Stomach (tissue), 9 donors: ENCODE results near the gene CSMD2. TPM values are rescaled to one million over a fixed set of nuclear protein-coding genes. Genes with fewer than 3 reads are reported as not detected.

Source experiments
- DNase-seq, 2 donors: peaks; one replicate each; pipeline versions ENCODE4 v3.0.0 to v3.0.0-alpha.2; 2013 to 2019
- H3K27ac ChIP-seq, 5 donors: fragments of 200-600 bp in 4 of 5; sonication (generic) in 4 of 5; one replicate each; pipeline ENCODE4 v1.5.1; 2013 to 2019; ENCODE audit warnings: mild to moderate bottlenecking in 1 of 5, moderate library complexity in 1 of 5
- H3K27me3 ChIP-seq, 3 donors: fragments of 200-600 bp; sonication (generic); one replicate each; pipeline ENCODE4 v1.5.1; 2017 to 2019; ENCODE audit warnings: mixed run types in 1 of 3
- H3K36me3 ChIP-seq, 4 donors: fragments of 200-600 bp; sonication (generic); 1 replicate in 3 of 4; 2 replicates in 1 of 4; pipeline ENCODE4 v1.5.1; 2016 to 2019
- H3K4me1 ChIP-seq, 4 donors: fragments of 200-600 bp; sonication (generic); one replicate each; pipeline ENCODE4 v1.5.1; 2016 to 2019
- H3K4me3 ChIP-seq, 4 donors: fragments of 200-600 bp; sonication (generic) in 3 of 4; one replicate each; pipeline ENCODE4 v1.5.1; 2016 to 2019; ENCODE audit warnings: mild to moderate bottlenecking in 1 of 4
- H3K9me3 ChIP-seq, 4 donors: fragments of 200-600 bp; sonication (generic); one replicate each; pipeline ENCODE4 v1.5.1; 2016 to 2019
- EP300 ChIP-seq: sonication (generic); formaldehyde crosslinking; IDR thresholded peaks from one replicate; pipeline ENCODE4 v1.6.1; 2017; ENCODE audit warnings: antibody characterized with exemption
- POLR2A ChIP-seq, 4 donors: fragments of 450-650 bp; IDR thresholded peaks; one replicate each; pipeline ENCODE4 v1.6.1; 2016; ENCODE audit warnings: antibody characterized with exemption in 4 of 4, control low read depth in 2 of 4, mild to moderate bottlenecking in 1 of 4, moderate library complexity in 1 of 4
- POLR2AphosphoS5 ChIP-seq, 3 donors: sonication (generic); formaldehyde crosslinking; IDR thresholded peaks; one replicate each; pipeline ENCODE4 v1.6.1; 2016; ENCODE audit warnings: antibody characterized with exemption in 3 of 3
- WGBS, 5 donors: extraction: QIAGEN DNeasy Blood & Tissue Kit in 3 of 5; methylation state at CpG; one replicate each; pipeline versions ENCODE4 v1.1.5 to v1.1.7; 2013 to 2018; 5-methylcytosine and 5-hydroxymethylcytosine counted together
- intact Hi-C: fragments of 100-400 bp; cut with DNase I; formaldehyde crosslinking; loops from one replicate; pipeline ENCODE4 v1.15.1; 2023; ENCODE audit warnings: low total_unique reads
- polyA plus RNA-seq, 3 donors: library from polyadenylated mRNA; stranded (reverse); fragments of 200-250 nt; gene quantifications; one replicate each; pipeline ENCODE4 v1.2.3, GENCODE V29; 2013
- total RNA-seq, 5 donors: library from RNA; depleted of rRNA; stranded (reverse); fragments of >200 nt; gene quantifications; one replicate each; pipeline versions ENCODE4 v1.1.0 to v1.2.3, GENCODE V29; 2014 to 2016
- TF ChIP-seq, protein P1 (sequence below), 7 experiments: fragments of 450-650 bp in 4 of 7; fragments of 200-600 bp in 3 of 7; sonication (generic) in 3 of 7; IDR thresholded peaks; one replicate each; pipeline ENCODE4 v1.5.1; 2016 to 2019; ENCODE audit warnings: antibody characterized with exemption in 7 of 7, control low read depth in 2 of 7, mild to moderate bottlenecking in 1 of 7
- donor health status: healthy with polysubstance abuse.
- donor health status: Bipolar disorder and iron deficiency.
- donor health status: healthy.

The CSMD2 gene
- total and polyA plus RNA-seq, 8 donors, result 0.10 to 3.5 (median 0.37) TPM; not detected in 1

DNA sequence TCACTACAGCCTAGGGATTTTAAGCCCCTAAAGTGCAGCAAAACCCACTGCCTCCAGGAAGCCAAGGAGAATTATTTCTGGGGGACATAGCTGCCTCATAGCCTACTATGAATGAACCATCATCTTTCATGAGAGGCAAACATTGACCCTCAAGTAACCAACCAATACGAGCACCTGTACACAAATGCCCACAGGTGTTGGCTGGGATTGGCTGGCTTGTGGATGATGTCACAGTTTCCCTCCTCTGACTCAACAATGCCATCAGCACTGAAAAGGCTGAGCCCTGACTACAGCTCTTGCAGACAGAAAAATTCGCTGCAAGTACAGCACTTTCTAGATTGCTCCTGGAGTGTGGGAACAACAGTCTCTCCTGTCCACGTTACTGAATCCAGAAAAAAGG, 301.3 kb downstream of the CSMD2 start, which contains the start of gene HMGB4:
Gene HMGB4, plus strand, starts transcription at position 301 of the 400 bp plus-strand sequence. CDS start 113 bp downstream, outside the sequence.
- no peaks in the 10 kb centered on the region for H3K36me3 ChIP-seq
- intact Hi-C loops, result no loop called here
- no peak within 1 kb of the TSS for H3K27ac ChIP-seq
- TF ChIP-seq POLR2AphosphoS5 (IDR thresholded peaks at IDR 0.05), result no peak
- TF ChIP-seq POLR2A (IDR thresholded peaks at IDR 0.05), result no peak
- no peak for TF ChIP-seq EP300
- no peaks in the 10 kb centered on the region for H3K9me3 ChIP-seq
- no peak for DNase-seq
- H3K27me3 ChIP-seq, result peaks cover 0 to 26% (median 0%) of the 10 kb centered on the region in 3 donors
- H3K4me3 ChIP-seq, result no peak within 1 kb of the TSS
- 62 to 76% (median 71%) methylated on average over 3 of the region's 3 CpGs for WGBS, 5 donors
- H3K4me1 ChIP-seq, result no peaks in the 10 kb centered on the region

GRCh38 chr1:33860671-33861070, 304.4 kb downstream of the CSMD2 start:
- peaks cover 0 to 44% (median 0%) of the 10 kb centered on the region in 3 donors for H3K27me3 ChIP-seq
- no peak overlapping the region for H3K4me3 ChIP-seq
- 68 to 81% (median 75%) methylated on average over 2 of the region's 2 CpGs for WGBS, 5 donors
- no peak overlapping the region for H3K27ac ChIP-seq
- DNase-seq, result no peak
- intact Hi-C loops, result no loop called here
- H3K36me3 ChIP-seq, result no peaks in the 10 kb centered on the region
- no peaks in the 10 kb centered on the region for H3K4me1 ChIP-seq
- H3K9me3 ChIP-seq, result no peaks in the 10 kb centered on the region
- TF ChIP-seq, protein P1, sequence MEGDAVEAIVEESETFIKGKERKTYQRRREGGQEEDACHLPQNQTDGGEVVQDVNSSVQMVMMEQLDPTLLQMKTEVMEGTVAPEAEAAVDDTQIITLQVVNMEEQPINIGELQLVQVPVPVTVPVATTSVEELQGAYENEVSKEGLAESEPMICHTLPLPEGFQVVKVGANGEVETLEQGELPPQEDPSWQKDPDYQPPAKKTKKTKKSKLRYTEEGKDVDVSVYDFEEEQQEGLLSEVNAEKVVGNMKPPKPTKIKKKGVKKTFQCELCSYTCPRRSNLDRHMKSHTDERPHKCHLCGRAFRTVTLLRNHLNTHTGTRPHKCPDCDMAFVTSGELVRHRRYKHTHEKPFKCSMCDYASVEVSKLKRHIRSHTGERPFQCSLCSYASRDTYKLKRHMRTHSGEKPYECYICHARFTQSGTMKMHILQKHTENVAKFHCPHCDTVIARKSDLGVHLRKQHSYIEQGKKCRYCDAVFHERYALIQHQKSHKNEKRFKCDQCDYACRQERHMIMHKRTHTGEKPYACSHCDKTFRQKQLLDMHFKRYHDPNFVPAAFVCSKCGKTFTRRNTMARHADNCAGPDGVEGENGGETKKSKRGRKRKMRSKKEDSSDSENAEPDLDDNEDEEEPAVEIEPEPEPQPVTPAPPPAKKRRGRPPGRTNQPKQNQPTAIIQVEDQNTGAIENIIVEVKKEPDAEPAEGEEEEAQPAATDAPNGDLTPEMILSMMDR (IDR thresholded peaks at IDR 0.05), result no peak
- TF ChIP-seq POLR2A (IDR thresholded peaks at IDR 0.05) (no peak), EP300 (no peak), POLR2AphosphoS5 (IDR thresholded peaks at IDR 0.05) (no peak)

DNA sequence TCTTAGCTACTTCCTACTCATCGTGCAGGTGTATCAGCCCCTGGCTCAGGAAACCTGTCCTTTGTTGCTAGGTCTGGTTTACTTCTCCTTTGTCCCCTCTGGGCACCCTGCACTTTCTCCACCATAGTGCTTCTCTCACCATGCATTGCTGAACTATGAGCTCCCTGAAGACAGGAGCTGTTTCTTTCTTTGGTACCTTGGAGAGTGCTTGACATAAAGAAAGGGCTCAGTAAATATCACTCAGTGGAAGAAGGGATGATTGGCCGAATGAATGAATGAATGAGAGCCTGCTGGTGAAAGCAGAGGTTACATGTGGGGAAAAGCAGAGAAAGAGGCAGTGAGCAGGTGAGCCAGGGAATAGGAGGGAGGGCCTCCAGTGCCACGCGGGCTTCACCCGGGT, 310.9 kb downstream of the CSMD2 start:
- H3K9me3 ChIP-seq, result no peaks in the 10 kb centered on the region
- intact Hi-C loops, result no loop called here
- H3K27me3 ChIP-seq, result peaks cover 0 to 29% (median 0%) of the 10 kb centered on the region in 3 donors
- H3K4me3 ChIP-seq, result no peak overlapping the region
- no peaks in the 10 kb centered on the region for H3K4me1 ChIP-seq
- WGBS, 5 donors, result 85 to 87% (median 87%) methylated on average over 5 of the region's 5 CpGs
- H3K36me3 ChIP-seq, result no peaks in the 10 kb centered on the region
- no peak for DNase-seq
- no peak overlapping the region for H3K27ac ChIP-seq
- no peak for TF ChIP-seq EP300
- no peak for TF ChIP-seq POLR2AphosphoS5 (IDR thresholded peaks at IDR 0.05)
- TF ChIP-seq, protein P1 (IDR thresholded peaks at IDR 0.05), result no peak
- TF ChIP-seq POLR2A (IDR thresholded peaks at IDR 0.05), result no peak

DNA sequence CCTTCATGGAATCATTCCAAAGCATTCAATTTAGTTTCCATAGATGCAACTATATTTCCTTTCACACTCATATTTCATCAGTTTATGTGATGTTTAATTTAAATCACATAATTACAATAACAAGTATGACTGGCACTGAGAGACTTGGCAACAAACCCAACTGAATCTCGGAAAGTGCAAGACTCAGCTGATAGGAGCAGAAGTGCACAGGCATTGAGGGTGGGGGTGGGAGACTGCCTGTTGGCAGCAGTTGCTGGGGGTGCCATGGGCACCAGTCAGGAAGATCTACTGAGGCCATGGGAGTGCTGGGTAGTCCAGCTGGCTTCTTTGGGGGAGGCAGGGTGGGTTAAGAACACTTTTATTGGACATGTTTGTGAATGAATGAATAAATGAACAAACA, 311.6 kb downstream of the CSMD2 start:
- Histone ChIP-seq H3K36me3 (no peaks in the 10 kb centered on the region), H3K4me1 (no peaks in the 10 kb centered on the region), H3K9me3 (no peaks in the 10 kb centered on the region), H3K27ac (no peak overlapping the region), H3K27me3 (peaks cover 0 to 29% (median 0%) of the 10 kb centered on the region in 3 donors), H3K4me3 (no peak overlapping the region)
- intact Hi-C loops, result no loop called here
- no peak for TF ChIP-seq POLR2A (IDR thresholded peaks at IDR 0.05)
- TF ChIP-seq, protein P1 (IDR thresholded peaks at IDR 0.05), result no peak
- TF ChIP-seq EP300, result no peak
- DNase-seq, result no peak
- WGBS, 5 donors, result 21 to 46% (median 23%) methylated on average over 1 of the region's 1 CpG

DNA sequence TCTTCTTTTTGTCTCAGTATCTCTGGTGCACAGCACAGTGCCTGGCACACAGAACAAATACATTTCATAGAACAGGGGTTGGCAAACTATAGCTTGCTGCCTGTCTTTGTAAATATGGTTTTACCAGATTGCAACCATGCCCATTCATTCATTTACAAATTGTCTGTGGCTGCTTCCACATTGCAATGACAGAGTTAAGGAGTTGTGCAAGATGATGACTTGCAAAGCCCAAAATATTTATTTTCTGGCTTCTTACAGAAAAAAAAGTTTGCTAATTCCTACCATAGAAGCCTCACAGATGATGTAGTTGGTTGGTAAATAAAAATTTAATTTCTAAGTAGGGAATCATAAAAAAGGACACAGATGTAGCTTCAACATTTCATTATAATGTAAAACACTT, 312.3 kb downstream of the CSMD2 start:
- no peak overlapping the region for H3K27ac ChIP-seq
- no peak overlapping the region for H3K4me3 ChIP-seq
- H3K27me3 ChIP-seq, result peaks cover 0 to 29% (median 0%) of the 10 kb centered on the region in 3 donors
- intact Hi-C loops, result no loop called here
- TF ChIP-seq, protein P1 (IDR thresholded peaks at IDR 0.05), result no peak
- TF ChIP-seq POLR2AphosphoS5 (IDR thresholded peaks at IDR 0.05) (no peak), EP300 (no peak), POLR2A (IDR thresholded peaks at IDR 0.05) (no peak)
- H3K4me1 ChIP-seq, result no peaks in the 10 kb centered on the region
- DNase-seq, result no peak
- H3K36me3 ChIP-seq, result no peaks in the 10 kb centered on the region
- H3K9me3 ChIP-seq, result no peaks in the 10 kb centered on the region
